ENCODE results near the gene LRRC4. TPM values are rescaled to one million over a fixed set of nuclear protein-coding genes. Genes with fewer than 3 reads are reported as not detected.

The LRRC4 gene, protein sequence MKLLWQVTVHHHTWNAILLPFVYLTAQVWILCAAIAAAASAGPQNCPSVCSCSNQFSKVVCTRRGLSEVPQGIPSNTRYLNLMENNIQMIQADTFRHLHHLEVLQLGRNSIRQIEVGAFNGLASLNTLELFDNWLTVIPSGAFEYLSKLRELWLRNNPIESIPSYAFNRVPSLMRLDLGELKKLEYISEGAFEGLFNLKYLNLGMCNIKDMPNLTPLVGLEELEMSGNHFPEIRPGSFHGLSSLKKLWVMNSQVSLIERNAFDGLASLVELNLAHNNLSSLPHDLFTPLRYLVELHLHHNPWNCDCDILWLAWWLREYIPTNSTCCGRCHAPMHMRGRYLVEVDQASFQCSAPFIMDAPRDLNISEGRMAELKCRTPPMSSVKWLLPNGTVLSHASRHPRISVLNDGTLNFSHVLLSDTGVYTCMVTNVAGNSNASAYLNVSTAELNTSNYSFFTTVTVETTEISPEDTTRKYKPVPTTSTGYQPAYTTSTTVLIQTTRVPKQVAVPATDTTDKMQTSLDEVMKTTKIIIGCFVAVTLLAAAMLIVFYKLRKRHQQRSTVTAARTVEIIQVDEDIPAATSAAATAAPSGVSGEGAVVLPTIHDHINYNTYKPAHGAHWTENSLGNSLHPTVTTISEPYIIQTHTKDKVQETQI
- 19.8 and 26.9 TPM in 2 replicates for total RNA-seq (ENCODE audit: low replicate concordance)

- Histone ChIP-seq H3K9me3 (ENCODE audit: low read depth) (no peaks in the 10 kb centered on the region), H3K4me3 (peak within 1 kb of the TSS; percentile 86), H3K27me3 (peaks cover 17% of the 10 kb centered on the region), H3K27ac (peak within 1 kb of the TSS; percentile 77), H3K36me3 (peaks cover 3% of the 10 kb centered on the region), H3K9ac (peak within 1 kb of the TSS; percentile 55), H2AFZ (replicated peaks) (peak within 1 kb of the TSS; percentile 31), H3K79me2 (ENCODE audit: low read depth) (peaks cover 49% of the 10 kb centered on the region), H3K4me2 (peak within 1 kb of the TSS; percentile 90), H3F3A (ENCODE audit: low read depth) (peaks cover 36% of the 10 kb centered on the region), H4K20me1 (ENCODE audit: low read depth) (peaks cover 71% of the 10 kb centered on the region), H3K4me1 (peaks cover 45% of the 10 kb centered on the region)
- peaks cover 14% of the 10 kb centered on the region for H3K36me3 Mint-ChIP-seq
- H3K4me1 Mint-ChIP-seq = peaks cover 53% of the 10 kb centered on the region
- peak; percentile 85 for DNase-seq (ENCODE audit: low spot score)
- H3K27ac Mint-ChIP-seq = peak within 1 kb of the TSS; percentile 97
- H3K4me3 Mint-ChIP-seq = peak within 1 kb of the TSS; percentile 95
- TF ChIP-seq, protein P1, sequence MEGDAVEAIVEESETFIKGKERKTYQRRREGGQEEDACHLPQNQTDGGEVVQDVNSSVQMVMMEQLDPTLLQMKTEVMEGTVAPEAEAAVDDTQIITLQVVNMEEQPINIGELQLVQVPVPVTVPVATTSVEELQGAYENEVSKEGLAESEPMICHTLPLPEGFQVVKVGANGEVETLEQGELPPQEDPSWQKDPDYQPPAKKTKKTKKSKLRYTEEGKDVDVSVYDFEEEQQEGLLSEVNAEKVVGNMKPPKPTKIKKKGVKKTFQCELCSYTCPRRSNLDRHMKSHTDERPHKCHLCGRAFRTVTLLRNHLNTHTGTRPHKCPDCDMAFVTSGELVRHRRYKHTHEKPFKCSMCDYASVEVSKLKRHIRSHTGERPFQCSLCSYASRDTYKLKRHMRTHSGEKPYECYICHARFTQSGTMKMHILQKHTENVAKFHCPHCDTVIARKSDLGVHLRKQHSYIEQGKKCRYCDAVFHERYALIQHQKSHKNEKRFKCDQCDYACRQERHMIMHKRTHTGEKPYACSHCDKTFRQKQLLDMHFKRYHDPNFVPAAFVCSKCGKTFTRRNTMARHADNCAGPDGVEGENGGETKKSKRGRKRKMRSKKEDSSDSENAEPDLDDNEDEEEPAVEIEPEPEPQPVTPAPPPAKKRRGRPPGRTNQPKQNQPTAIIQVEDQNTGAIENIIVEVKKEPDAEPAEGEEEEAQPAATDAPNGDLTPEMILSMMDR (IDR thresholded peaks at IDR 0.05) = peak; percentile 31
- TF ChIP-seq EZH2 (IDR thresholded peaks at IDR 0.05) = no peak
- peaks cover 3% of the 10 kb centered on the region for H3K9me3 Mint-ChIP-seq
- H3K27me3 Mint-ChIP-seq (ENCODE audit: insufficient read depth, low read depth) = peaks cover 11% of the 10 kb centered on the region
These were observed at the start of gene LRRC4 for GRCh38 chr7:128030654-128031611. LRRC4 (minus strand) TSS chr7:128031437; CDS start chr7:128030640, 797 bp downstream.

- TF ChIP-seq, protein P1 (IDR thresholded peaks at IDR 0.05) = no peak
- TF ChIP-seq EZH2 (IDR thresholded peaks at IDR 0.05) (no peak), EZH2phosphoT487 (IDR thresholded peaks at IDR 0.05) (no peak)
- Mint-ChIP-seq H3K27me3 (ENCODE audit: insufficient read depth, low read depth) (peaks cover 8% of the 10 kb centered on the region), H3K27ac (peak overlapping the region; percentile 98), H3K4me3 (no peak overlapping the region), H3K36me3 (peaks cover 8% of the 10 kb centered on the region), H3K4me1 (peaks cover 57% of the 10 kb centered on the region), H3K9me3 (no peaks in the 10 kb centered on the region)
- DNase-seq (ENCODE audit: low spot score) = no peak
- H3K4me3 ChIP-seq = no peak overlapping the region
- H3F3A ChIP-seq (ENCODE audit: low read depth) = no peaks in the 10 kb centered on the region
- no peak overlapping the region for H3K9ac ChIP-seq
- no peak overlapping the region for H3K27ac ChIP-seq
- H2AFZ ChIP-seq (replicated peaks) = no peak overlapping the region
- no peaks in the 10 kb centered on the region for H3K9me3 ChIP-seq (ENCODE audit: low read depth)
- H3K36me3 ChIP-seq = no peaks in the 10 kb centered on the region
- no peaks in the 10 kb centered on the region for H3K27me3 ChIP-seq
- H3K4me2 ChIP-seq = no peak overlapping the region
- H3K4me1 ChIP-seq = peaks cover 25% of the 10 kb centered on the region
- H3K79me2 ChIP-seq (ENCODE audit: low read depth) = no peaks in the 10 kb centered on the region
- H4K20me1 ChIP-seq (ENCODE audit: low read depth) = peaks cover 35% of the 10 kb centered on the region
These were observed 48.9 kb upstream of the LRRC4 start for GRCh38 chr7:128080169-128080568.

GRCh38 chr7:128078309-128078708 is 47.1 kb upstream of the LRRC4 start:
- peaks cover 30% of the 10 kb centered on the region for H3K4me1 ChIP-seq
- Mint-ChIP-seq H3K9me3 (no peaks in the 10 kb centered on the region), H3K27me3 (ENCODE audit: insufficient read depth, low read depth) (peaks cover 8% of the 10 kb centered on the region), H3K4me3 (no peak overlapping the region), H3K4me1 (peaks cover 58% of the 10 kb centered on the region), H3K36me3 (peaks cover 8% of the 10 kb centered on the region), H3K27ac (no peak overlapping the region)
- no peak for DNase-seq (ENCODE audit: low spot score)
- H3K27me3 ChIP-seq = no peaks in the 10 kb centered on the region
- TF ChIP-seq, protein P1 (IDR thresholded peaks at IDR 0.05) = no peak
- TF ChIP-seq EZH2 (IDR thresholded peaks at IDR 0.05) = no peak
- TF ChIP-seq EZH2phosphoT487 (IDR thresholded peaks at IDR 0.05) = no peak
- H3K9me3 ChIP-seq (ENCODE audit: low read depth) = no peaks in the 10 kb centered on the region
- no peak overlapping the region for H3K9ac ChIP-seq
- H3K27ac ChIP-seq = no peak overlapping the region
- H3F3A ChIP-seq (ENCODE audit: low read depth) = no peaks in the 10 kb centered on the region
- no peak overlapping the region for H2AFZ ChIP-seq (replicated peaks)
- no peak overlapping the region for H3K4me2 ChIP-seq
- H3K4me3 ChIP-seq = no peak overlapping the region
- H3K79me2 ChIP-seq (ENCODE audit: low read depth) = no peaks in the 10 kb centered on the region
- H3K36me3 ChIP-seq = no peaks in the 10 kb centered on the region
- peaks cover 39% of the 10 kb centered on the region for H4K20me1 ChIP-seq (ENCODE audit: low read depth)

Data from neural progenitor cell (in vitro differentiated cells).